HCT116 (cell line): ENCODE measurements around the gene ZSWIM3. TPM values are rescaled to one million over a fixed set of nuclear protein-coding genes. Genes with fewer than 3 reads are reported as not detected.

Source experiments
- ATAC-seq: fragments of 200-7000 bp; cut with Tn5 transposase; 2 replicates; pipeline ENCODE4 v1.9.1; 2020; ENCODE audit warnings: mild to moderate bottlenecking, moderate library complexity
- BruUV-seq: library from RNA; stranded (reverse); fragments of 400-500 nt; replicated peaks from 2 replicates; lab custom pipeline; 2021; lab: Mats Ljungman, UMichigan
- CTCF ChIA-PET: fragments of 300-600 bp; sonication (Branson Sonifier 250); formaldehyde crosslinking; loops from one replicate; lab custom pipeline; 2021; ENCODE audit warnings: antibody characterized with exemption; lab: Charles Lee
- POLR2A ChIA-PET: fragments of 300-600, 350-600 bp; sonication (Branson Sonifier 250); formaldehyde crosslinking; loops from one replicate; lab custom pipeline; 2021; ENCODE audit warnings: antibody characterized with exemption; lab: Charles Lee
- RAD21 ChIA-PET, 2 experiments: fragments of 300-600 bp; sonication (Branson Sonifier 250); formaldehyde crosslinking; loops; one replicate each; lab custom pipeline; 2023; ENCODE audit warnings: low total read pairs in 2 of 2; ENCODE audit not compliant: uncharacterized antibody in 2 of 2, unreplicated experiment in 2 of 2, low non-redundant PET in 1 of 2; lab: Charles Lee
- DNase-seq: peaks from one replicate; pipeline ENCODE4 v3.0.0-alpha.2; 2010; ENCODE audit warnings: low read depth, low spot score
- H2AFZ ChIP-seq: fragments of 200-600 bp; shearing (Covaris generic), sonication (generic); 2 replicates; pipeline ENCODE4 v1.6.1; 2017; ENCODE audit warnings: low read depth, mixed run types, mixed read lengths, antibody characterized with exemption, low read length; ENCODE audit not compliant: poor library complexity, severe bottlenecking
- H3K27ac ChIP-seq: 2 replicates; pipeline ENCODE4 v1.5.1; 2012; ENCODE audit warnings: low read depth, low read length
- H3K27me3 ChIP-seq: fragments of 200-600 bp; sonication (generic); 2 replicates; pipeline ENCODE4 v1.6.1; 2016; ENCODE audit warnings: mixed run types, low read length, mixed read lengths; ENCODE audit not compliant: insufficient read depth
- H3K36me3 ChIP-seq, 2 experiments: fragments of 200-500 bp in 1 of 2; fragments of 200-600 bp in 1 of 2; sonication (Bioruptor generic) in 1 of 2; sonication (generic) in 1 of 2; 2 replicates each; pipeline versions ENCODE4 v1.5.1 to v1.6.1; 2014 to 2016; ENCODE audit warnings: low read length in 2 of 2, inconsistent platforms in 1 of 2, mixed read lengths in 1 of 2, mixed run types in 1 of 2; ENCODE audit not compliant: insufficient read depth in 2 of 2, control insufficient read depth in 1 of 2
- H3K4me1 ChIP-seq, 2 experiments: fragments of 200-600 bp in 1 of 2; sonication (generic) in 1 of 2; 2 replicates each; pipeline versions ENCODE4 v1.5.1 to v1.6.1; 2012 to 2017; ENCODE audit warnings: low read length in 2 of 2, inconsistent platforms in 1 of 2, mild to moderate bottlenecking in 1 of 2, mixed read lengths in 1 of 2, mixed run types in 1 of 2, moderate library complexity in 1 of 2; ENCODE audit not compliant: insufficient read depth in 2 of 2, control insufficient read depth in 1 of 2
- H3K4me2 ChIP-seq: fragments of 200-600 bp; sonication (generic); 2 replicates; pipeline ENCODE4 v1.6.1; 2017; ENCODE audit warnings: mixed run types, low read length, mixed read lengths
- H3K4me3 ChIP-seq, 2 experiments: fragments of 200-600 bp in 1 of 2; sonication (generic) in 1 of 2; replicated peaks in 1 of 2; 2 replicates each; pipeline ENCODE4 v1.5.1; 2011 to 2016; ENCODE audit warnings: low read length in 2 of 2, control low read depth in 1 of 2, low read depth in 1 of 2, mild to moderate bottlenecking in 1 of 2, mixed read lengths in 1 of 2, mixed run types in 1 of 2
- H3K79me2 ChIP-seq: fragments of 200-600 bp; sonication (generic); 2 replicates; pipeline ENCODE4 v1.6.1; 2017; ENCODE audit warnings: mild to moderate bottlenecking, mixed run types, low read length, moderate library complexity, mixed read lengths; ENCODE audit not compliant: insufficient read depth
- H3K9ac ChIP-seq: fragments of 200-600 bp; sonication (generic); 2 replicates; pipeline ENCODE4 v1.6.1; 2016; ENCODE audit warnings: low read length, mixed read lengths
- H3K9me2 ChIP-seq: fragments of 200-600 bp; sonication (generic), shearing (Covaris generic); 2 replicates; pipeline ENCODE4 v1.6.1; 2017; ENCODE audit warnings: mixed run types, mild to moderate bottlenecking, moderate library complexity; ENCODE audit not compliant: insufficient read depth
- H3K9me3 ChIP-seq, 2 experiments: fragments of 200-500 bp in 1 of 2; fragments of 200-600 bp in 1 of 2; sonication (Bioruptor generic) in 1 of 2; sonication (generic) in 1 of 2; 2 replicates each; pipeline ENCODE4 v1.6.1; 2014 to 2017; ENCODE audit warnings: low read length in 2 of 2, mixed read lengths in 2 of 2, inconsistent platforms in 1 of 2, low read depth in 1 of 2, mild to moderate bottlenecking in 1 of 2, mixed run types in 1 of 2, moderate library complexity in 1 of 2; ENCODE audit not compliant: control insufficient read depth in 1 of 2, insufficient read depth in 1 of 2
- H4K20me1 ChIP-seq: fragments of 200-600 bp; sonication (generic), shearing (Covaris generic); 2 replicates; pipeline ENCODE4 v1.6.1; 2017; ENCODE audit warnings: mixed run types, mild to moderate bottlenecking, moderate library complexity; ENCODE audit not compliant: insufficient read depth
- CEBPB ChIP-seq: IDR thresholded peaks from 2 replicates; pipeline ENCODE4 v1.6.1; 2012; ENCODE audit warnings: low read depth
- EGR1 ChIP-seq: IDR thresholded peaks from 2 replicates; pipeline ENCODE4 v1.6.1; 2012; ENCODE audit warnings: low read depth
- EZH2 ChIP-seq: fragments of 200-600 bp; sonication (generic); IDR thresholded peaks from 2 replicates; pipeline ENCODE4 v1.6.1; 2017; ENCODE audit warnings: antibody characterized with exemption, mixed run types
- POLR2AphosphoS5 ChIP-seq: IDR thresholded peaks from 2 replicates; pipeline ENCODE4 v1.6.1; 2011; ENCODE audit warnings: mild to moderate bottlenecking, low read depth, low read length, moderate library complexity
- SIN3A ChIP-seq: IDR thresholded peaks from 2 replicates; pipeline ENCODE4 v1.6.1; 2012; ENCODE audit warnings: low read depth
- SP1 ChIP-seq: IDR thresholded peaks from 2 replicates; pipeline ENCODE4 v1.6.1; 2012; ENCODE audit warnings: low read depth
- ZFX ChIP-seq: fragments of 450-650 bp; IDR thresholded peaks from 2 replicates; pipeline ENCODE4 v1.6.1; 2017
- intact Hi-C: fragments of 100-400 bp; cut with micrococcal nuclease; formaldehyde crosslinking; loops from 2 replicates; pipeline ENCODE4 v1.10.0; 2022
- total RNA-seq: library from RNA; stranded (reverse); gene quantifications from one replicate; pipeline ENCODE4 v1.2.1, GENCODE V29; 2021; ENCODE audit not compliant: unreplicated experiment
- TF ChIP-seq, protein P1 (sequence below): IDR thresholded peaks from 2 replicates; pipeline ENCODE4 v1.6.1; 2012
- TF ChIP-seq, protein P2 (sequence below): IDR thresholded peaks from 2 replicates; pipeline ENCODE4 v1.6.1; 2011; ENCODE audit warnings: mild to moderate bottlenecking, low read length, moderate library complexity; ENCODE audit not compliant: insufficient replicate concordance; ENCODE audit errors: extremely low read depth
- TF ChIP-seq, protein P3 (sequence below), 3 experiments: fragments of 200-600 bp in 1 of 3; sonication (generic) in 1 of 3; IDR thresholded peaks in 2 of 3; conservative IDR thresholded peaks in 1 of 3; 2 replicates each; pipeline ENCODE4 v1.5.1; 2012 to 2017; ENCODE audit warnings: low read depth in 2 of 3, low read length in 2 of 3, antibody characterized with exemption in 1 of 3, borderline replicate concordance in 1 of 3, control low read depth in 1 of 3, mild to moderate bottlenecking in 1 of 3, mixed read lengths in 1 of 3, mixed run types in 1 of 3, moderate library complexity in 1 of 3; ENCODE audit not compliant: insufficient read depth in 1 of 3

The ZSWIM3 gene
- total RNA-seq, 1 experiment from 2014 or later, result 1.8 TPM

DNA sequence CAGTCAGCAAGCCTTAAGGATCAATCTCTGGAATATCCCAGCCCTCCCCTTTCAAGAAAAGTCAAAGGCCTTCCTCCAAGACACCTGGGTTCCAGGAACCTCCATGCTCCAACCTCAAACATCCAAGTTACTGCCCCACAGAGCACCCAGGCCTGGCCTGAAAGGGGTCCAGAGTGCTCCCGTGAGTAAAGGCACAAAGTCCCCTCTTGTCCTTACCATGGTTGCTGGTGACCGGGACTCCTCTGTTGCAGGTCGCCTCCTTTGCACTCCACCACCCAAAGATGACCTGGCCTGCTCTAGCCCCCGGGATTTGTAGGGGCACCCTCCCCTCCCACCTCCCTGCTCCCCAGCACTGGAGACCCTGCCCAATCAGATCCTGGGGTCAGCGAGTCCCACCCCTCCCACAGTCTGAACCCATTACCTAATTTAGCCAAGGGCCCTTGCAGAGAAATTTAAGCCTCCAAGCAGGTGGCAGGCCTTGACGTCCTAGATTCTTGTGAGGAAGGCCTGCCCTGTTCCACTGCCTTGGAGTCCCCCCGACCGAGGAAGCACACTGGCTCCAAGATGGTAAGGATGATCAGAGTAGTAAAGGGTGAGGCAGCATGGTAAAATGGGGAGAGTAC lies 30.3 kb upstream of the ZSWIM3 start, which contains the start of gene TNNC2:
TSS of gene TNNC2 (minus strand) at position 283 of the 623 bp plus-strand sequence. CDS start at position 219, 64 bp downstream.
- Histone ChIP-seq H3K4me1 (peaks cover 9 to 20% of the 10 kb centered on the region in 2 experiments; a peak in 3 of 4 replicates), H2AFZ (no peak within 1 kb of the TSS), H3K36me3 (no peaks in the 10 kb centered on the region), H3K4me3 (no peak within 1 kb of the TSS), H3K27ac (0 out of 2 replicates have a peak within 1 kb of the TSS, but pooled peaks have one; percentile 14), H4K20me1 (no peaks in the 10 kb centered on the region), H3K9ac (no peak within 1 kb of the TSS), H3K27me3 (no peaks in the 10 kb centered on the region), H3K4me2 (peak within 1 kb of the TSS; percentile 19; the same call in 1 of the 2 replicates), H3K79me2 (no peaks in the 10 kb centered on the region)
- intact Hi-C loops, result no loop called here
- DNase-seq, result no peak
- RAD21 ChIA-PET, result no interaction called here
- POLR2A ChIA-PET, result interaction anchor here (1.5 kb wide), 1 partner anchor 10 kb away, joined by 4 read pairs; no protein-coding TSS in a partner anchor
- no TSS peak for BruUV-seq
- CTCF ChIA-PET, result no interaction called here
- TF ChIP-seq EZH2, result no peak
- TF ChIP-seq, protein P1, sequence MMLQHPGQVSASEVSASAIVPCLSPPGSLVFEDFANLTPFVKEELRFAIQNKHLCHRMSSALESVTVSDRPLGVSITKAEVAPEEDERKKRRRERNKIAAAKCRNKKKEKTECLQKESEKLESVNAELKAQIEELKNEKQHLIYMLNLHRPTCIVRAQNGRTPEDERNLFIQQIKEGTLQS, result no peak
- TF ChIP-seq, all 23 proteins: peak for 0
- Histone ChIP-seq H3K9me3 (no peaks in the 10 kb centered on the region), H3K9me2 (no peaks in the 10 kb centered on the region)
- ATAC-seq, result no peak

DNA sequence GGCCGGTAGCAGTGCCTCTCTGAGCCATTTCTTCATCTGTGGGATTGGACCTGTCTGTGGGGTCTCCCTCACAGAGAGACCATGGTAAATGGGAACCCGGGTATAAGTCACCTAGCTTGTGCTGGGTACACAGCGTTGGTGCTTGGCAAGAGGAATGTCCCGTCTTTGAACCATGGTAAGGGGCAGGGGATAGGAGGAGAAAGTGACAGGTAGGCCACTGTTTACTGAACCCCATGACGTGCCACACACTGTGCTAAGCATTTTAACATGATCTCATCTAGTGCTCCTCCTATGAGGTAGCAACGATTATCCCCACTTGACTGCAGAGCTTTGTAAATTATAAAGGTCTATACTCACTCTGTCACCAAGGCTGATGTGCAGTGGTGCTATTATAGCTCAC lies 29.7 kb upstream of the ZSWIM3 start:
- no peak overlapping the region for H2AFZ ChIP-seq
- ChIA-PET RAD21 (no interaction called here), POLR2A (no interaction called here), CTCF (no interaction called here)
- intact Hi-C loops, result no loop called here
- peaks cover 13 to 18% of the 10 kb centered on the region in 2 experiments; a peak in 3 of 4 replicates for H3K4me1 ChIP-seq
- ATAC-seq (no peak), DNase-seq (no peak)
- H3K36me3 ChIP-seq, result no peaks in the 10 kb centered on the region
- TF ChIP-seq SP1 (no peak), EGR1 (no peak), CEBPB (no peak), SIN3A (no peak), POLR2AphosphoS5 (no peak), ZFX (no peak)
- TF ChIP-seq, protein P2, sequence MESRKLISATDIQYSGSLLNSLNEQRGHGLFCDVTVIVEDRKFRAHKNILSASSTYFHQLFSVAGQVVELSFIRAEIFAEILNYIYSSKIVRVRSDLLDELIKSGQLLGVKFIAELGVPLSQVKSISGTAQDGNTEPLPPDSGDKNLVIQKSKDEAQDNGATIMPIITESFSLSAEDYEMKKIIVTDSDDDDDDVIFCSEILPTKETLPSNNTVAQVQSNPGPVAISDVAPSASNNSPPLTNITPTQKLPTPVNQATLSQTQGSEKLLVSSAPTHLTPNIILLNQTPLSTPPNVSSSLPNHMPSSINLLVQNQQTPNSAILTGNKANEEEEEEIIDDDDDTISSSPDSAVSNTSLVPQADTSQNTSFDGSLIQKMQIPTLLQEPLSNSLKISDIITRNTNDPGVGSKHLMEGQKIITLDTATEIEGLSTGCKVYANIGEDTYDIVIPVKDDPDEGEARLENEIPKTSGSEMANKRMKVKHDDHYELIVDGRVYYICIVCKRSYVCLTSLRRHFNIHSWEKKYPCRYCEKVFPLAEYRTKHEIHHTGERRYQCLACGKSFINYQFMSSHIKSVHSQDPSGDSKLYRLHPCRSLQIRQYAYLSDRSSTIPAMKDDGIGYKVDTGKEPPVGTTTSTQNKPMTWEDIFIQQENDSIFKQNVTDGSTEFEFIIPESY, result no peak
- TF ChIP-seq, protein P3, sequence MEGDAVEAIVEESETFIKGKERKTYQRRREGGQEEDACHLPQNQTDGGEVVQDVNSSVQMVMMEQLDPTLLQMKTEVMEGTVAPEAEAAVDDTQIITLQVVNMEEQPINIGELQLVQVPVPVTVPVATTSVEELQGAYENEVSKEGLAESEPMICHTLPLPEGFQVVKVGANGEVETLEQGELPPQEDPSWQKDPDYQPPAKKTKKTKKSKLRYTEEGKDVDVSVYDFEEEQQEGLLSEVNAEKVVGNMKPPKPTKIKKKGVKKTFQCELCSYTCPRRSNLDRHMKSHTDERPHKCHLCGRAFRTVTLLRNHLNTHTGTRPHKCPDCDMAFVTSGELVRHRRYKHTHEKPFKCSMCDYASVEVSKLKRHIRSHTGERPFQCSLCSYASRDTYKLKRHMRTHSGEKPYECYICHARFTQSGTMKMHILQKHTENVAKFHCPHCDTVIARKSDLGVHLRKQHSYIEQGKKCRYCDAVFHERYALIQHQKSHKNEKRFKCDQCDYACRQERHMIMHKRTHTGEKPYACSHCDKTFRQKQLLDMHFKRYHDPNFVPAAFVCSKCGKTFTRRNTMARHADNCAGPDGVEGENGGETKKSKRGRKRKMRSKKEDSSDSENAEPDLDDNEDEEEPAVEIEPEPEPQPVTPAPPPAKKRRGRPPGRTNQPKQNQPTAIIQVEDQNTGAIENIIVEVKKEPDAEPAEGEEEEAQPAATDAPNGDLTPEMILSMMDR (IDR thresholded peaks at IDR 0.05 in 2 of 3, conservative IDR thresholded peaks at IDR 0.05 in 1 of 3; ENCODE audit: borderline replicate concordance in 1 of 3, insufficient read depth in 1 of 3, low read depth in 2 of 3, low read length in 2 of 3), result no peak
- no peaks in the 10 kb centered on the region for H3K27me3 ChIP-seq
- H3K79me2 ChIP-seq, result no peaks in the 10 kb centered on the region
- H3K9ac ChIP-seq, result no peak overlapping the region
- H3K27ac ChIP-seq, result no peak overlapping the region
- H3K9me3 ChIP-seq, result no peaks in the 10 kb centered on the region
- no peaks in the 10 kb centered on the region for H4K20me1 ChIP-seq
- H3K4me3 ChIP-seq, result no peak overlapping the region
- H3K9me2 ChIP-seq, result no peaks in the 10 kb centered on the region
- no peak overlapping the region for H3K4me2 ChIP-seq
- no TSS peak for BruUV-seq
